ENCODE data around the gene CENPP.
"Not testable (repeated sequence)": the region's sequence is repeated elsewhere in the genome, so short reads cannot be mapped to it uniquely, and the experiment has no call there.

The CENPP gene

GRCh38 chr9:92619601-92620300 lies 294.0 kb downstream of the CENPP start:
- DNase-seq, result no peak

DNA sequence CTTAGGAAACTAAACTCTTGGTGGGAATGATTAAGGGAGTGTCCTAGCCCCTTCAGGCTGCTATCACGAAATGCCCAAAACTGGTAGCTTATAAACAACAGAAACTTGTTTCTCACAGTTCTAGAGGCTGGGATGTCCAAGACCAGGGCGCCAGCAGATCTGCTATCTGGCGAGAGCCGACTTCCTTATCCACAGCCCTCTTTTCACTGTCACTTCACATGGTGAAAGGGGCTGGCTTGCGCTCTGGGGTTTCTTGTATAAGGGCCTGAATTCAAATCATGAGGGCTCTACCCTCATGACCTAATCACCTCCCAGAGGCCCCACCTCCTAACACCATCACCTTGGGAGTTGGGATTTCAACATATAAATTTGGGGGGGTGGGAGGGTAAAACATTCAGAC lies 295.1 kb downstream of the CENPP start:
- DNase-seq, result no peak

DNA sequence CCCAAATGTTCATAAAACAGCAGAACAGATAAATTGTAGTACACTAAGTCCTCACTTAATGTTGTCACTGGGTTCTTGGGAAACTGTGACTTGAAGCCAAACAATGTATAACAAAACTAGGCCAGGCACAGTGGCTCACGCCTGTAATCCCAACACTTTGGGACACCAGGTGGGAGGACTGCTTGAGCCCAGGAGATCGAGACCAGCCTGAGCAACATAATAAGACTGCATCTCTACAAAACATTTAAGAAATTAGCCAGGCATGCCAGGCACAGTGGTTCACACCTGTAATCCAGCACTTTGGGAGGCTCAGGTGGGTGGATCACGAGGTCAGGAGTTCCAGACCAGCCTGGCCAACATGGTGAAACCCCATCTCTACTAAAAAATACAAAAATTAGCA lies 298.2 kb downstream of the CENPP start:
- DNase-seq, result not testable (repeated sequence)

- no peak for DNase-seq
Measured at GRCh38 chr9:92626484-92626883, 300.7 kb downstream of the CENPP start.

DNA sequence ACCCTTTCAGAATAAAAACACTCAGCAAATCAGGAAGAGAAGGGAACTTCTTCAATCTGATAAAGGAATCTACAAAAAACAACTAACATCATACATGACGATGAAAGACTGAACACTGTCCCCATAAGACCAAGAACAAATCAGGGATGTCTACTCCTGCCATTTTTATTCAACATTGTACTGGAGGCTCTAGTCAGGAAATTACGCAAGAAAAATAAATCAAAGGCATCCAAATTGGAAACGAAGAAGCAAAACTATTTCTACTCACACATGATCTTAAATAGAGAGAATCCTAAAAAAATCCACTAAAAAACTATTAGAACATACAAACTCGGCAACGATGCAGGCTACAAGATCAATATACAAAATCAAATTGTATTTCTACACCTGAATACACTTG lies 301.9 kb downstream of the CENPP start:
- no peak for DNase-seq

DNA sequence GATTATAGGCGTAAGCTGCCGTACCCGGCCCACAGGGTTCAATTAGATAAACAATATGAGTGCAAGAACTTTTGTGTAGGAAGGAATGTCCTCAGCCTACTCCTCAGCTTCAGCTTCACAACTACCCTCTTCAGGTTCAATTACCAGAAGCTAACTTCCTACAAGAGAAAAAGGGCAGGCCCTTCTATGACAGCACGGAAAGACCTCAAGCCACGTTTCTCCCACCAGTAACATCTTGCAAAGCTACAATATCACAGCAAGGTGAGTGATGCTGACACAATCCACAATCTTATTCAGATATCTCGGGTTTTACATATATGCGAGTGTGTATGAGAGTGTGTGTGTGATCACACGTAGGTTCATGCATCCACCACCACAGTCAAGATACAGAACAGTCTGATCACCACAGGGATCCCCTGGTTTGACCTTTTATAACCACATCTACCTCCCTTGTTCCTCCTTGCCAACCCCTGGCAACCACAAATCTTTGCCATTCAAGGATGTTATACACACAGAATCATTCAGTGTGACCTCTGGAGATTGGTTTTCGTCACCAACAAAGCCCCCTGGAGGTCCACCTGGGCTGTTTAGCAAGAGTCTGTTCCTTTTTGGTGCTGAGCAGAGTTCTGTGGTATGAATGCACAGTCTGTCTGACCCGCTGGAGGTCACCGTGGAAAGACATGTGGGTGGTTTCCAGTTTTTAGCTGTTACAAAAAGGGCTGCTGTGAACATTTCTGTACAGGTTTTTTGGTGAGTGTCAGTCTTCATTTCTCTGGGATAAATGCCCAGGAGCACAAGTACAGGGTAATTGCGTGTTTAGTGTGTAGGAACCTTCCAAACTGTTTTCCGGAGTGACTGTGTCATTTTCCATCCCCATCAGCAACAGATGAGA lies 305.9 kb downstream of the CENPP start:
- DNase-seq, result no peak

GRCh38 chr9:92632641-92633040 lies 306.9 kb downstream of the CENPP start:
- DNase-seq, result no peak

GRCh38 chr9:92633614-92634278 lies 308.0 kb downstream of the CENPP start:
- no peak for DNase-seq

GRCh38 chr9:92634712-92635605 lies 309.2 kb downstream of the CENPP start:
- DNase-seq, result peak in 2 of 3 experiments; percentile 33 to 72

- no peak for DNase-seq
Measured at GRCh38 chr9:92635760-92636159, 310.0 kb downstream of the CENPP start.

DNA sequence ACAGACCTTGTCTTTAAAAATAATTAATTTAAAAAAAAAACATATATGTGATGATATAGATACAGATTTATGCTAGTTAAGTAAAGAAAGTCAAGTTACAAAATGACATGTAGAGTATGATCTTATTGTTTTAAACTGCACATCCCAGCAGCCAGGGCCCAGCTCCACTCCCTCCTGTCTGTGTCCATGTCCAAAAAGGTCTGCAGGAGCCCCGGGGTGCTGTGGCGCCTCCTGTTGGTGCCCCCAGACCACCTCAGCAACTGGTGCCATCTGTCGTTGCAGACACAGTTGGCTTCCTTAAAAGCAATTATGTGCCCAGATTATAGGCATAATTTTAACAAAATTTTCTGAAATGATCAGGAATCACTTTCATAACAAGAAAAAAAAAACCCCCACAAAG lies 310.9 kb downstream of the CENPP start:
- no peak for DNase-seq

DNA sequence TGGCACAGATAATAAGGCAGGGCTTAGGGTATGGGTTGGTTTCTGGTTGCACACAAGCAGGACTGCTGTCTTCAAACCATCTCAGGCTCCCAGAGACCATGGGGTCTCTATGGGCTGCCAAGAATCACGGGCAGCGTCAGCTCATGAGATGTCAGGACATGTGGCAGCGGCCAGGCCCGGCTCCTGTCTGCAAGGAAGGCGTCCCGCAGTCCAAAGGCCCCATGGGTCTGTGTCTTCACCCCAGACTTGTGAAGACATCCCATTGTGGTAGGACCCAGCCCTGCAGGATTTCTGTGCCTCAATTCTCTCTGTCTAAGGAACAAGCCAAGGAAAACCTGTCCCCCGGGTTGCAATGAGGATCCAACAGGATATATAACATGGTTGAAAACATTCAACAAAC lies 311.6 kb downstream of the CENPP start:
- DNase-seq, result no peak

GRCh38 chr9:92637886-92638620 lies 312.3 kb downstream of the CENPP start:
- DNase-seq, result no peak

DNA sequence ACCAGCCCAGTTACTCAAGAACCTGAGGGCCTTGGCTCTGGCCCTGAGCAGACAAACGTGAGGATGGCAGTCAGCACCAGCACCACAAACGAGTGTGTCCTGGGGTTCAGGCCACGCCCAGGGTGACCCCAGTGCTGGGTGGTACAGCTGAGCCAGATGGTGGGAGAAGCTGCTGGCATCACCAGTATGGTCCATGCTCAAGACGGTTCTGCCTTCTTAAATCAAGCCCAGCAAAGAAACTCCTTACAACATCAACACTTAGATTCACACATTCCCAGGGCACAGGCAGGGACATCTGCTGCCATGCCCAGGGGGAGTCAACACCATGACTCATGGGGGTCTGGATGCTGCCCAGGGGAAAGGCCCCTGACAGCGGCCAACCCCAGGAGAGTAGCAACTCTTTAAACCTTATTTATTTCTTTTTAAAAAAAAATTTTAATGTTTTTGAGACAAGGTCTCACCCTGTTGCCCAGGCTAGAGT lies 312.9 kb downstream of the CENPP start:
- DNase-seq, result no peak

DNA sequence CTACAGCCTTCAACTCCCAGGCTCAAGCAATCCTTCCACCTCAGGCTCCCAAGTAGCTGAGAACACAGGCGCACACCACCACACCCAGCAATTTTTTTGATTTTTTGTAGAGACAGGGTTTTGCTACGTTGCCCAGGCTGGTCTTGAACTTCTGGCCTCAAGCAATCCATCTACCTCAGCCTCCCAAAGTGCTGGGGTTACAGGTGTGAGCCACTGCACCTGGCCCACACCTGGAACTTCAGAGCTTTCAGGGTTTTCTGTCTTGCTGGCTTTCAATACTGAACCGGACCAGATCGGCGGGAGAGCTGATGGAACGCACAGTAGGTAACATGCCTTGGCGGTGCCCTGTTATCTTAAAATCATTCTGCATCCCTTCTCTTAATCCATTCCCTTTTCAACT lies 313.4 kb downstream of the CENPP start:
- no peak for DNase-seq

- no peak for DNase-seq
Measured at GRCh38 chr9:92639791-92640271, 314.1 kb downstream of the CENPP start.

- no peak for DNase-seq
Measured at GRCh38 chr9:92640398-92641091, 314.8 kb downstream of the CENPP start.

DNA sequence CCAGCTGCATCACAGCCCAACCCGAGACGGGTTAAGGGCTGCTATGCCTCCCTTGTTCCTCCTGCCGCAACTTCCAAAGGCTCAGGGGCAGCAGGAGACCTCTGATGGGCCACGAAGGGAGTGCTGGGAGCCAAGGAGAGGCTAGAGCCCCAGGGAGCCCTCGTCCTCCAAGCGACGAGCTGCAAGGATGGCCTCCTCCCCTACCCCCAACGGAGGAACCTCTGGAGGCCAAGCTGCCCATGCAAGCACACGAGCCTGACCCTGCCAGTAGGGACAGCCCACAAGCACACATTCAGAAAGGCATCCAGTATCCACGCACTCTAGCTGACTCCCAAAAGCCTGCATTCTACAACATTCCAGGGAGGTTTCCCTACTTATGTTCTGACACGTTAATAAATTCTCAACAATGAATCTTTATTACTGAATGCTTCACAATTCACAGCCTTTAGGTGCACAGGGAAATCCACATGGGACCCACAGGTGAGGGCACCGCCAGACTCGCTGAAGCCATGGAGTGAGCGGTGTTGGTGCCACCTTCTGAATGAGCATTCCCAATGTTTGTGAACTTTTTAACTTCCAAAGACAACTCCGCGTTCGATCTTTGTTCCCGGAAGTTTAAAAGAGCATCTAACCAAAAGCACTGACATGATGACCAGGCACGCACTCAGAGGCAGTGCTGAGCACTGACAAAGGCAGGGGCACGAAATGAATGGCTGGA lies 315.5 kb downstream of the CENPP start:
- DNase-seq, result no peak

DNA sequence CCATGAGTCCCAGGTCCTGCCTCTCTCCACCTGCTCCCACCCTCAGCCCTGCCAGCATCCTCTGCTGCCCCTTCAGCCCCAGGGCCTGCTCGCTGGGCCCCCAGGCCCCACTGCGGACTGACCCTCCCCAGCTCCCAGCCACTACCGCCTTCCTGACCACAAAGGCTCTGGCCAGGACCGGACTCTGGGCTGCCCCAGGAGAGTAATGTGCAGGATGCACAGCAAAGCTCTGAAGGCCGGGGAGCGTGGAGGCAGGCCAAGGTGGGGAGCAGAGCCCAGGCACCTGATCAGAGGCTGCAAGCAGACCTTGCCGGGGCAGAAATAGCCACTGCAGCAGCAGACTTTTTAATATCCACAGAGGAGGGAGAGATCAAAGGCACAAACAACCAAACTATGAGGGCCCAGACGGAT lies 316.3 kb downstream of the CENPP start:
- DNase-seq, result no peak

- no peak for DNase-seq
Measured at GRCh38 chr9:92642564-92642963, 316.8 kb downstream of the CENPP start.
